Measurements from ENCODE around the gene SYCE3.

SYCE3 gene

GRCh38 chr22:50577697-50577986 is 14.9 kb upstream of the SYCE3 start:
- no peak for DNase-seq (ENCODE audit: extremely low spot score, insufficient read length, low read depth)
- FAIRE-seq: no peak

- DNase-seq (ENCODE audit: extremely low spot score, insufficient read length, low read depth) (no peak), FAIRE-seq (no peak)
These were observed 14.3 kb upstream of the SYCE3 start for GRCh38 chr22:50576806-50577696.

DNA sequence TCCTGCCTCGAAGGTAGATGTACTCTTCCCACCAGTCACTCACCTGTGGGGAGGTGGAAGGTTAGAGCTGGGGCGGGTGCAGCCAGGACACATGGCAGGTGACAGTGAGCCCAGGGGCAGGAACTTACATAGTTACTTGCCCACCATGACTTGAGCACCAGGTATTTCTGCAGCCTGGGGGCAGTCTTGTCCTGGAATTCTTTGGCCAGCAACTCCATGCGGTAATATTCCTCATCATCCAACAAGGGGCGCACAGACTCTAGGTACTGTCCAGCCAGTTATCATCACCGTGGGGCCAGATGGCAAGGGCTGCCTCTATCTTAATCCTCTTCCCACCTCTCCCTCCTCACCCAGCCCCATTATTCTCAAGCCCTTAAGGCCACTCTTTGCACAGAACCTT is 13.4 kb upstream of the SYCE3 start:
- FAIRE-seq: no peak
- no peak for DNase-seq (ENCODE audit: extremely low spot score, insufficient read length, low read depth)

DNA sequence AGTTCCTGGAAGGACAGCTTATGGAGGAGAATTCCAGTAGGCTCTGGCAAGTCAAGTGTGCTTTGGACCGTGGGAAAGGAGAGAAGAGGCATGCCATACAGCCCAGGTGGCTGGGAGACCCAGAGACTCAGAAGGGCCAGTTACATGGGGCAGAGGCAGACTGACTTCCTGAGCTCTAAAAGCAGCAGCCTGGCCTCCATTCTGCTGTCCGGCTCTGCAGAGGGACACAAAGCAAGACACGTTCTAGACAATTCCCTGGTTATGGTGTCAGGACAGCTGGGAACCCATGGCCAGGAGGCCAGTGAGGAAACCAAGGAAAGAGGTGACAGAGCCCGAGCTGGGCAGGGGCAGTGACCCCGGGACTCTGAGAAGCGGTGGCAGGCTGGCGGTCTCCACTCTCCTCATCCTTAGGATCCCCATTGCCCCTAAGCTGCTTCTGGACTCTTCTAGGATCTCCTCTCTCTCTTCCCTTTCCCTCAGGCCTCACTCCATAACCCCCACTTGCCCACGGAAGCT is 12.8 kb upstream of the SYCE3 start:
- DNase-seq (ENCODE audit: extremely low spot score, insufficient read length, low read depth) (no peak), FAIRE-seq (no peak)

DNA sequence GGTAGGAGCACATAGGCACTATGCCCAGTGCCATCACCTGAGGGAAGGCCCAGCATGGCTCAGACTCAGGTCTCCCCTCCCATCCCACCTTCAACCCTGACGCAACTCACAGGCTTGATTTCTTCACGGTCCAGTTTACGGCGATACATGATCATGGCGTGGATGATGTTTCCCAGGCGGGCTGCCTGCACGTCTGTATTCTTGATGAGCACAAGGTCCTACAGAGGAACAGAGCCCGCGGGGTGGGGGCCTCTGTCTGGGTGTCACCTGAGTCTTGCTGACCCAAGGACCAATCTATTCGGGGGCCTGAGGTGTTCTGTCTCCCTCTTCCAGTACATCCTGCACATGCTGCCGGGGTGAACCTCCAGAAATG is 11.7 kb upstream of the SYCE3 start:
- FAIRE-seq (no peak), DNase-seq (ENCODE audit: extremely low spot score, insufficient read length, low read depth) (no peak)

DNA sequence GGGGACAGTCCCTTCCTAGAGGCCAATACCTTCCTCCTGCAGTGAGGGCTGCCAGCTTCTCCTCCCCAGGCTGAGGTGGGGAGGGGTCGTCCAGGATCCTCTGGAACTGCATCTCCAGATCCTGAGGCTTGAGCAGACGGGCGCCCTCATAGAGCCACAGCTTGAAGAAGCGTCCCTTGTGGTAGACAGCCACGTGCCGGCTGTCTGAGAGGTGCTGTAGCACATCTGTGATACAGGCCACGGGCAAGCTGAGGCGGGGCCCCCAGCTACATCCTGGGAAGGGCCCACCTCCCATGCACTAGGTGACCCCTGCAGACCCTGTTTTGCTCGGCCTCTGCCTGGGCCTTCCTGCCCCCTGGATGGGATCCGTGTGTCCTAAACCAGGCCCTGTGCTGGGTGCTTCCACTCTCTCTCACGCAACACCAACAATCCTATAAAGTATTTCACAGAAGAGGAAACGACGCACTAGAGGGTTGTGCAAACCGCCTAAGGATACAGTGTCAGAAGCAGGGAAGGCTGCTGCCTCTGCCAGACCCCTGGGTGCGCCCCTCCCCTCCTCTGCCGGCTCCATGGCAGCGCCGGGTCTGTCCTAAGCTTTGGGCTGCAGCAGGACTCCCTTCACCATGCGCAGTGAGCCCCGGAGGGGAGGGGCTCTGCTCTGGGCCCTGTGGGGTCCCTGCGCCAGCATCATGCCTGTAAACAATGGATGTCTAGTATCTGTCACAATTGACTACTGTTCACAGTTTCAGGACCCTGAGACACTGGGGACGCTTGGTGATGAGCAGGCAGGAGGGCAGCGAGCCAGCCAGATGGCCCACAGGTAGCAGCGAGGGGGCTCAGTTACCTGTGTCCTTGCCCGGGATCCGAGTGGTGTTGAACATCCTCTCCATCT is 11.0 kb upstream of the SYCE3 start:
- FAIRE-seq: no peak
- no peak for DNase-seq (ENCODE audit: extremely low spot score, insufficient read length, low read depth)

DNA sequence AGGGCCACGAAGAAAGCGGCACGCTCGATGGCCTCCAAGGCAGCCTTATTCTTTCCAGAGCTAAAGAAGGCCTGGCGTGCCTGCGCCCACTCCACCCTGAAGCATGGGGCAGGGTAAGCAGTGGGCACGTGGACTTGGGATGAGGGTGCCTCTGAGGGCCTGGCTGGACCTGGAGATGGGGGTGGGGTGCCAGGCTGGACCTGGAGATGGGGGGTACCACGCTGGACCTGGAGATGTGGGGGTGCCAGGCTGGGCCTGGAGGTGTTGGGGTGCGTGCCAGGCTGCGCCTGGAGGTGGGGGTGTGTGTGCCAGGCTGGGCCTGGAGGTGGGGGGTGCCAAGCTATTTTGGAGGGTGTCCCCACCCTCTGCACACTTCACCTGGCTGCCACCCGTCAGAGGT is 10.2 kb upstream of the SYCE3 start:
- FAIRE-seq (no peak), DNase-seq (ENCODE audit: extremely low spot score, insufficient read length, low read depth) (no peak)

DNA sequence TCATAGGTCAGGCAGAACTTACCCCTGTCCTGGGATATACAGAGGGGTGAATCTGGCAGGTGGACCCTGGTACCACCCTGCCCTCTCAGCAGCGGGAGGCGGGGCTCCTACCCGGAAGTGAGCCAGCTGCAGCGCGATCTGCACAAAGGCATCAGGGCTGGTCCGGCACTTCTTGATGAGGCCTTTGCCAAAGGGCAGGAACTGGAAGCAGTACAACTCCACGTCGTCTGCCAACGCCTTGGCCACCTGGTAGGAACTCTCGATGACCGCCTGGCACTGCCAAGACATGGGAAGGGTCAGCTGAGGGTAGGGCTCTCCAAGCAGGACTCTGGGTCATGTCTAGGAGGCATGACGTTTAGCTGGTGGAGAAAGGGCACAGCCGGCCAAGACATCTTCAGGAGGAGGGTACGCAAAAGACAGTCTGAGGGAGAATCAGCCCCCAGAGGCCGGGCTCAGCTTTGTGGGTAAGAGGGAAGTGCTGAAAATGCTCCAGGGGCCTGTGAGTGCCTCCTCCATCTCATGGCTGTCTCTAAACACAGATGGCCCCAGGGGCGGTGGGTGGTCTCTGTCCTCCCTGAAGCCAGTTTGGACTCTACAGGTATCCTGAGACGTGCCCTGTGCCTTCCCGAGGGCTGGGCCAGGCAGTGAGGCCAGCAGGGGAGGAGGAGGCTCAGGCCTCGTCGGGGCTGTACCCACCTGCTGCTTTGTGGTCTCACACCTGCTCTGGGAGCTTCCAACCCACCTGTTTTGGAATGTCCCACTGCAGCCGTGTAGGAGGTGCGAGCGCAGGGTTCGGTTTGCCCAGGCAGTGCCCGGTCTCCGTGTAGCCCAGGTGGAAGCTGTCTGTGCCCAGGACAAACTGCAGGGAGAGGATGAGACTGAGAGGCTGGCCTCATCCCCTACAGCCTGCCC is 8.8 kb upstream of the SYCE3 start:
- no peak for DNase-seq (ENCODE audit: extremely low spot score, insufficient read length, low read depth)
- no peak for FAIRE-seq

DNA sequence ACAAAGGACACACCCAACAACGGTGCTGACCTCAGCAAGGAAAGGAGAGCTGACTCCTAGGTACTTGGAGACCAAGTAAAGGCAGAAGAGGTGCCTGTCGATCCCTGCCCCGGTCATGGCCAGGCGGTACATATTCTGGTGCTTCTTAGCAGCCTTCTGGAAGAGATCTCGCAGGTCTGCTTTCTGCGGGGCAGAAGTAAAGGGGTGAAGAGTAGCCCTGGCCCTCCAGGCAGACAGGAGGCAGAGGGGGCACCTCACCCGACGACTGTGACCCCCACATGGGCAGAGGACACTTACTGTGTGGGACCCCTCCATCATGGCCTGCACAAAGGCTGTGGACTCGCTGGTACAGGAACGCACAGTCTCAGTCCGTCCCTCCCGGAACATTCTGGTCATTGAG is 8.1 kb upstream of the SYCE3 start:
- FAIRE-seq (no peak), DNase-seq (ENCODE audit: extremely low spot score, insufficient read length, low read depth) (no peak)

DNA sequence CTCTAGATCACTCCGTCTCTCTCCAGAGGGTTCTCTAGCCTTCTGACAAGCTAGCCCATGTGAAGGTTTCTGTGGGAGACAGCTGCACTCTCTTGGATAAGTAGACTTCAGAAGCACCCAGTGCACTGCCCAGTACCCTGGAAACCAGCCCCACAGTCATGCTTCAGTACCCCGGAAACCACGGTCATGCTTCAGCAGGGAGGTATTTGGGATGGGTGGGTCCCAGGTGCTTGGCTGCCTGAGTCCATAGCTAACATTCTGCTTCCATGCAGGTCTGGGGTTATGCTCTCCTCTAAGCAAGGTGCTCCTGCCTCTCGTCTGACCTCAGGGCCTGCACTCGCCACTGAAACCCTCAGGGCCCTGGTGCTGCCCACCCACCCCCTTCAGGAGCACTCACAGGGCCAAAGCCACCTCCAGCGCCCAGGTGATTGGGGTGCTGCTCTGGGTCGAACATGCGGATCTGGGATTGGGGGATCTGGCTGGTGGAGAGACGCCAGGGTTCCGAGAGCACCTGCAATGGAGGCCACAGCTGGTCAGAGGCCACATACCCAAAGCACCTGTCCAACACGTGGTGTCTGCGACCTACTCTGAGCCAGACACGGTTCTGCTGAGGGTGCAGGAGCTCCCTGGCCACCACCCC is 7.3 kb upstream of the SYCE3 start:
- DNase-seq (ENCODE audit: extremely low spot score, insufficient read length, low read depth) (no peak), FAIRE-seq (no peak)

DNA sequence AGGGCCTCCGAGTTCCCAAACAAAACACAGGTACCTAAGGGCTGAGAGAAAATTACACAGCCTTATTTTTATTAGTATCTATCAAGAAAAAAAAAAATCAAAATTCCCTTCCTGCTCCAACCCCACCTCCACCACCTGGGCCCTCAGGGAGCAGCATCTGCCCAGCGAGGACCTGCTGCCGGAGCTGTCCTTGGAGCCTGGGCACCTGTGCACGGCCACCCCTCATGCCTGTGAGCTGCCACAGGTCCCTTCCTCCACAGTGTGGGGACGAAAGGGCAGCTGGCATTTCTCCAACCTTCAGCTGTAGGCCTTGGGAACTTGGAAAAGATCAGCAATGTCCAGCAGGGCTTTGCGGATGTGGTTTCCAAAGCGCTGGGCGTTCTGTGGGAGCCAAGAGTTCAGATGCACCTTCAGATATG is 6.3 kb upstream of the SYCE3 start:
- no peak for FAIRE-seq

DNA sequence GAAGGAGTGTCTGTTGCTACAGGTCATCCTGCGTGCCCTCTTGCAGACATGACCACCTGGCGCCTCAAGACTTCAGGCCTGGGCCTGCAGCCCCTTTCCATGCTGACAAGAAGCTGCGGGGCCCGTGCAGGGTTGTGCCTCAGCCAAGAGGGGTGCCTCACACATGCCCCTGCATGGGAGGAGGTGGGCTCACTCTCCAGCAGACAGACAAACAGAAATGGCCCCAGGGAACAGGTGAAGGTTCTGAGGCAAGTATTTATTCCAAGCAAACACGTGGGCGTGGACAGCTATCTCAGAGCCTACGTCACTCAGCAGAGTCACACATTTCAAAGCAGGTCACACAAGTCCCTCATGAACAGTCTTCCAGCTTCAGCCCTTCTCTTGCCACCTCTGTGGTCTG is 5.9 kb upstream of the SYCE3 start:
- FAIRE-seq: no peak

More for the DNA sequence above, 6.3 kb upstream of the SYCE3 start:
- DNase-seq (ENCODE audit: extremely low spot score, insufficient read length, low read depth): no peak

GRCh38 chr22:50567721-50568252 is 5.1 kb upstream of the SYCE3 start:
- FAIRE-seq (no peak), DNase-seq (ENCODE audit: extremely low spot score, insufficient read length, low read depth) (no peak)

More for the DNA sequence above, 5.9 kb upstream of the SYCE3 start:
- DNase-seq (ENCODE audit: extremely low spot score, insufficient read length, low read depth): no peak

DNA sequence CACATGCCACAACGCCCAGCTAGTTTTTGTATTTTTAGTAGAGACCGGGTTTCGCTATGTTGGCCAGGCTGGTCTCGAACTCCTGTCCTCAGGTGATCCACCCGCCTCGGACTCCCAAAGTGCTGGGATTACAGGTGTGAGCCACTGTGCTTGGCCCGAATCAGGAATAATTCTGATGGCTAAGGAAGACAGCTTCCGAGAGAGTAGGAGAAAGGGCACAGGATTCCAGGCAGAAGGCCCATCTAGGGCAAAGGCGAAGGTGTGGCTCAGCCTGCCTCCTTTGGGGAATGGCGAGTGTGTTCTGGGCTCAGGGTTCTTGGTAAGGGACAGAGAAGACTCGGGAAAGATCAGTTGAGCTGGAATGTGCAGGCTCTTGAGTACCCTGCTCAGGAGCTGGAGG is 1.6 kb upstream of the SYCE3 start:
- FAIRE-seq: no peak
- DNase-seq (ENCODE audit: extremely low spot score, insufficient read length, low read depth): no peak

DNA sequence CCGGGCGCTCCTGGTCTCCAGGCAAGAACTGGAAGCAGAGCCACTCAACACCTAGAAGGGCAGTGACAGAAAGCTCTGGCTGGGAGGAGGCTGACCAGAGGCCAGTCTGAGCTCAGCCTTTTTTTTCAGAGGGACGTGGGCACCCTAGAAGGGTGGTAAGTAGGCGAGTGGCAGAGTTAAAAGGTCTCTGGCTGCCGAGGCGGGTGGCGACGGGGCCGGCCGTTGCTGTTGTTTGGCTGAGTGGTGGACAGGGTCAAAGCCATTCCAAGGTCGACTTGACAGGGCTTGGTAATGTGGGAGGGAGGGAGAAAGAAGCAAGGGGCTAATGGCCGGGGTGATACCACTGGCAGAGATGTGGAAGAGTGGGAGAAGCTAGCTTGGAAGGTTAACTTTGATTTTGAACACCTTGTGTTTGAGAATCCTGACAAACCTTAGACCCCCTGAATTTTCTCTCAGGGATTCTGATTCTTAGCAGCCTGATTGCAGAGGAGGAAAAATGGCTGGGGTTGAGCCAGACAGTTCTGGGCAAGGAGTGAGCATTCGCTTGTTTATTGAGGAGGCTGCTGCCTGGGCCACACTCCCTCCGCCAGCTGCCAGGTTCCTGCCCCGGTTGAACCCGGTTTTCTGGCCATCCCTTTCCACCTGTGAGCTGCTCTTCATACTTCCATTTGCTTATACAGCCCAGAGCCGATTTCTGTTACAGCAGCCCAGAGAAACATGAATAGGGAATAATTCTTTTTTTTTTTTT is 868 bp upstream of the SYCE3 start:
- no peak for DNase-seq (ENCODE audit: extremely low spot score, insufficient read length, low read depth)
- FAIRE-seq: no peak

- no peak for DNase-seq (ENCODE audit: extremely low spot score, insufficient read length, low read depth)
These were observed 1.0 kb downstream of the SYCE3 start for GRCh38 chr22:50561401-50562358.

GRCh38 chr22:50560034-50560433 is 2.7 kb downstream of the SYCE3 start:
- no peak for FAIRE-seq
- DNase-seq (ENCODE audit: extremely low spot score, insufficient read length, low read depth): no peak

More at GRCh38 chr22:50561401-50562358, 1.0 kb downstream of the SYCE3 start:
- no peak for FAIRE-seq

- FAIRE-seq: no peak
These were observed 6.0 kb downstream of the SYCE3 start for GRCh38 chr22:50556703-50557102.

More at GRCh38 chr22:50556703-50557102, 6.0 kb downstream of the SYCE3 start:
- no peak for DNase-seq (ENCODE audit: extremely low spot score, insufficient read length, low read depth)

Data from GM18507 (cell line).